OCI-LY1 (cell line): ENCODE results near the gene NECTIN4.

Experiments used
- EZH2 ChIP-seq: fragments of 200-600 bp; sonication (generic), shearing (Covaris generic); IDR thresholded peaks from 2 replicates; pipeline ENCODE4 v1.8.0; 2017; ENCODE audit warnings: borderline replicate concordance, mixed run types, mild to moderate bottlenecking, antibody characterized with exemption, low read length, moderate library complexity, mixed read lengths
- TF ChIP-seq, protein P1 (sequence below): fragments of 200-600 bp; sonication (generic), shearing (Covaris generic); IDR thresholded peaks from 2 replicates; pipeline ENCODE4 v1.5.1; 2017; ENCODE audit warnings: mild to moderate bottlenecking, antibody characterized with exemption, low read length, moderate library complexity, mixed read lengths

DNA sequence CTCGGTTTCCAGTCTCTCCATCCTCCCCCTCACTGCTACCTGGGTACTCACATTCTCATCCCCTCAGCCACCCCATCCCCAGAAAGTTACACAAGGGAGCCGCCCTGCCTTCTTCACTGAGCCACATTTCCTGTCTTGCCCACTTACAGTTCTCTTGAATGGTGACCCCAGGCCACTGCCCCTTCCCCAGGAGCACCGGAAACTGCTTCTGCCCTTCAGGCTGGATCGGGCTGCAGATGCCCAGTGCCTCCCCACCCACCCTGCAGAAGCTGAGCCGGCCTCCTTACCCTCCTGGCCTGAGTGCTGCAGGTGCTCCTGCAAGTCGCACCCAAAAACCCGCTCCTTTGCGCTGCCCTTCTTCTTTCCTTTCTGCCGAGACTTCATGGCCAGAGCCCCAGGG, 20.1 kb downstream of the NECTIN4 start:
- TF ChIP-seq, protein P1, sequence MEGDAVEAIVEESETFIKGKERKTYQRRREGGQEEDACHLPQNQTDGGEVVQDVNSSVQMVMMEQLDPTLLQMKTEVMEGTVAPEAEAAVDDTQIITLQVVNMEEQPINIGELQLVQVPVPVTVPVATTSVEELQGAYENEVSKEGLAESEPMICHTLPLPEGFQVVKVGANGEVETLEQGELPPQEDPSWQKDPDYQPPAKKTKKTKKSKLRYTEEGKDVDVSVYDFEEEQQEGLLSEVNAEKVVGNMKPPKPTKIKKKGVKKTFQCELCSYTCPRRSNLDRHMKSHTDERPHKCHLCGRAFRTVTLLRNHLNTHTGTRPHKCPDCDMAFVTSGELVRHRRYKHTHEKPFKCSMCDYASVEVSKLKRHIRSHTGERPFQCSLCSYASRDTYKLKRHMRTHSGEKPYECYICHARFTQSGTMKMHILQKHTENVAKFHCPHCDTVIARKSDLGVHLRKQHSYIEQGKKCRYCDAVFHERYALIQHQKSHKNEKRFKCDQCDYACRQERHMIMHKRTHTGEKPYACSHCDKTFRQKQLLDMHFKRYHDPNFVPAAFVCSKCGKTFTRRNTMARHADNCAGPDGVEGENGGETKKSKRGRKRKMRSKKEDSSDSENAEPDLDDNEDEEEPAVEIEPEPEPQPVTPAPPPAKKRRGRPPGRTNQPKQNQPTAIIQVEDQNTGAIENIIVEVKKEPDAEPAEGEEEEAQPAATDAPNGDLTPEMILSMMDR = no peak
- TF ChIP-seq EZH2 = no peak
